Dermis microvascular lymphatic vessel endothelial cell (primary cell): Measurements from ENCODE around the gene UNKL. TPM values are rescaled to one million over a fixed set of nuclear protein-coding genes. Genes with fewer than 3 reads are reported as not detected.
"Not testable (repeated sequence)": the region's sequence is repeated elsewhere in the genome, so short reads cannot be mapped to it uniquely, and the experiment has no call there.

Experiments used
- DNase-seq, 2 donors: peaks; one replicate each; pipeline versions ENCODE4 v3.0.0 to v3.0.0-alpha.2; 2010; ENCODE audit warnings: low read depth in 2 of 2
- total RNA-seq: library from RNA; depleted of rRNA; stranded (reverse); fragments of >200 nt; gene quantifications from 2 replicates; pipeline ENCODE4 v1.2.1, GENCODE V29; 2014

UNKL gene
- total RNA-seq, 1 donor from 2014 or later, result 5.3 TPM

DNA sequence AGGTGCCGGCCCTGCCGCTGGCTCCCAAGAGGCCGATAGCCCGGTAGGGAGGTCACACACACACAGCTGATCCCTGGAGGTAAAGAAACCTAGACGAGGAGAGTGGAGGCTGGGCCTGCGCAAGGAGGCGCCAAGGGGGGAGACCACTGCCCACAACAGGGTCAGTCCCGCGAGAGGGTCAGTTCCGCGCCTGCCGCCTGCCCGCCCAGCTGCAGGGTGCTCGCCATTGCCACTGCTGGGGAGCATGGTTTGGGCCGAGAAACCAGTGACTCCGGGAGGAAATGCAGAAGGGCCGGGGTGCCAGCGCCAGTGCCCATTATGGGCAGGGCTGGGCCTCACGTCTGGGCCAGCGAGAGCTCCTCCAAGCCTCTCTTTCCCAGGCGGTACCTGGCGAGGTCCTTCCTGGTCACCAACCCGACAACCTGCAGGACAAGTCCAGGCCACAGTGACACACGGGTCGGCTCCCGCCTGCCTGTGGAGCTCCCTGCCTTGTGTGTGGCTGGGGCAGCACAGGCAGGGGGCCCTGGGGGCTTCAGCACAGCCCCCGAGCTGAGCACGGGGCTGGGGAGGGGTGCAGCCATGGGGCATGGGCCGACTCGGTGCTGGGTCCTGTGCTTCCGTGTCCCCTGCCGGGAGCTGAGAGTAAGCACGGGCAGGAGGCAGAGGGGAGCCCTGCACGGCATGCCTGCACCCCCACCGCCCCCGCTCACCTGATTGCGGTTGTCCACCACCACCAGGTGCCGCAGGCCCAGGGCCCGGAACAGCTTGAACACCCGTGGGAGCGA, 32.0 kb upstream of the UNKL start:
- no peak for DNase-seq

DNA sequence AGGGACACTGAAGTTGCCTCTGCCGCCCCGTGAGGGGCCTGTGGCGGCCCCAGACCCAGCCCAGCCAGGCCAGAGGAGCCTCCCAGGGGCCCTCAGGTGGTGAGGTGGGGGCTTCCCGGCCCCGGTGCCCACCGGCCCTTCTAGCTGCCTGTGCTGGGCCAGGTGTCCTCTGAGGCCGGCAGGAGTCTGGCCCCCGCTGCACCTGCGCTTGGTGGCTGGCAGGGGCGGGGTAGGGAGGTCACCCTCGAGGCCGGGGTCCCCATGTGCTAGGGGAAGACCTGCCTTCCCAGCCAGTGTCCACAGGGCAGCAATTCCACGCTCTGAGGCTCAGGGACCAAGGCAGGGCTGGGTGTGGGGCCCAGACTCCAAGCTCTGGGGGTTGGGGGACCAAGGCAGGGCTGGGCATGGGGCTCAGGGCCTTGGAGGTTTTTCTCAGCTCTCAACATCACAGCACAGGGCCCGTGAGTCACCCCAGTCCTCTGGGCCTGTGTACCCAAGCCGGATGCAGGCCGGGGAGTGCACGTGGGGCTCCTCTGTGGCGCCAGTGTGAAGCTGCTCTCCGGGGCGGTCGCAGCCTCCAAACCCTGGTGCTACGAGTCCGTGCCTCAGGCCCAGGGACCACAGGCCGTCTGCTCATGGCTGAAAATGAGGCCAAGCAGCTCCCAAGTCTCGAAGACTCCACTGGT, 31.2 kb upstream of the UNKL start:
- DNase-seq, result no peak

DNA sequence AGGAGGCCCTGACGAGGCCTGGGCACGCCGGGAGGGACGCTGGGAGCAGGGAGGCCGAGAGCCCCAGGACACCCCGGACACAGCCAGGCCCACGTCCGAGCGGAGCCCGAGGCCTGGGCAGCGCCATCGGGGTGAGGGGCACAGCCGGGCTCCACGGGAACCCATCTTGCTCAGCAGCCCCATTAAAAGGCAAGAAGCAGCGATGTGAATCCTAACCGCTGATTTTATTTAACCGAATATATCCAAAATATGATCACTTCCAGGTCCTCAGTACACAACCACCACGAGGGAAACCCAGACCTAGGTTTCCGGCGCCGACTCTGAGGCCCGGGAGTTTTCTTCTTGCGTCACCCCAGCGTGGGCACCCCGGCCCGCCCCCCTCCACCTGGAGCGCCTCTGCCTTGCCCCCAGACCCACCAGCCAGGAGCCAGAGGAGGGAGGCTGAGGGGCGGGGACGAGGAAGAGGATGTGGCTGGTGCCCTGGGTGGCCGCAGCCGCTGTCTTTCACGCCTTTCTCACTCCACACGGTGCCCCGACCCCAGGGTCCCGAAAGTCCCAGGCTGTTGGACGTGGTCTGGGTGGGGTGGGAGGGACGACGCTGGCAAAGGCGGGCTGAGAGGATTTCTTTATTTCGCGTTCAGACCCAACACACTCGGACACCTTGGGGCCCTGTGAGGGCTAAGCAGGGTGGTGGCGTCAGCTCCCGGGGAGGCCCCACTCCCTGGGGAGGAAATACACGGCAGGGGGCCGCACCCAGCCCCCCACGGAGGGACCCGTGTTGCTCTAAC, 30.4 kb upstream of the UNKL start:
- DNase-seq, result no peak

DNA sequence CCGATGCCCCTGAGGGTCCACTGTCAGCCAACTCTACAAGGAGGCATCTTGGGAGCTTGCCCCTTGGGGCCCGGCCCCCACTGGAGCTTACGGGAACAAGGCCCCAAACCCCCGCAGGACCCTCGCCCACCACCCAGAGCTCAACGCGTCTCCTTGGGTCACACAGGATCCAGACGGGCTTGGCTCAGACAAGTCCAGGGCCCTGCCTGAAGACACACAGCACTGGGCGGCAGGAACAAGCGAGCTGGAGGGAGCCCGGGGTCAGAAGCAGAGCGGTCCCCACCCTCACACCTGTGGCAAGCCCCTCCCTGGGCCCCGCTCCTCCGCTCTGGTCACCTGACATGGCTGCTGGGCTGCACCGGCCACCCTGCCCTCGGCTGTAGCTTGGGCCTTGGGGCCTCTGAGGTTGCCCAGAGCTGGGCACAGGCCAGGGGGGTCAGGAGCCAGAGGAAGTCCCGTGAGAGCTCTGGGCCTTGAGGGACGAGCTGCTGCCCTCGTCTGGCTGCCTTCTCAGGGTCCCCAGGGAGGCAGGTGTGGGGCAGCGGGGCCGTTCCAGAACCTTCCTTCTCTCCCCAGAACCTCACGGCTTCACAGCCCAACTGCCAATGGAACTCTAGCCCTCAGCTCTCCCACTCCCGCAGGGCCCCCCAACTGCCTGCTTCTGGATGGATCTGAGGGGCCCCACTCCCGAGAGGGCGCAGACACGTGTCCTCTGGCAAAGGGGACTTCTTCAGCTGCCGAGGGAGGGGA, 29.7 kb upstream of the UNKL start, which contains the start of gene CCDC154:
TSS of gene CCDC154 (minus strand) at position 577 of the 750 bp plus-strand sequence. CDS start at position 343, 234 bp downstream.
- DNase-seq, result no peak

DNA sequence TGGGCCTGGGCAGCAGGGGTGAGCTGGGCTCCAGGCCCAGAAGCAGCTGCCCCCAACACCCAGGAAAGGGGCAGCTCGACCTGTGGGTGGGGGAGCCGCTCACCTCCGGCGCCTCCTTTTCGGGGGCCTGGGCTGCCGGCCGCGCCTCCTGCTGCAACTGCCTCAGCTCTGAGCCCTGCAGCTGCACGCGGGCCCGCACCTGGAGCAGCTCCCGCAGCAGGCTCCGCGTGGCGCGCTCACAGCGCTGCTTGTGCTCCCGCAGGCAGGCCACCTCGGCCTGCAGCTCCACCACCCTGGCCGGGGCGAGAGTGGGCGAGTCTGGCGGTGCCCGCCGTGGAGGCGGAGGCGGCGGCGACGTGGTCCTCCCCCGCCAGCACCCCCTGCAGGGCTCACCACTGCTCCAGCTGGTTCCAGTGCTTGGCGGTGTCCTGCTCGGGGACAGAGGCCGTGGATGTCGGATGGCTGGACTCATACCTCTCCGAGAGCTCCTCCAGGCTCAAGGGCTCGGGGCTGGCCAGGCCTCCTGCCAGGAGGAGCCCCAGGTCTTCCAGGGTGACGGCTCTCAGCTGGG, 29.0 kb upstream of the UNKL start:
- DNase-seq, result no peak

DNA sequence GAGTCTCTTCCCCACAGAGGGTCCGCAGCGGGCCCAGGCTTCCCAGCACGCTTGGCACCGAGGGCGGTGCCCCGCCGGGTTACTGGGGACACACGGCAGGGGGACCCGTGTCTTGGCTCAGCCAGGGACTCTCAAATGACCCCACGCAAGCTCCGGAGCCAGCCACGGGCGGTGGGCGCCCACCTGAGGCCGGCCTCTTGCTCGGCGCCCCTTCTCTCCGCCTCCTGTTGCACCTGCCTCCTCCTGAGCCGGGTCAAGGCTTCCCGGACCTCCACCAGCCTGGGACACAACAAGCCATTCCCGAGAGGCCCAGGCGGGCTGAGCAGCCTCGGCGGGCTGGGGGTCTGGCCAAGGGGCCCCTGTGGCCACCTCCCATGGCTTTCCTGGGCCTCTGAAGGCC, 28.2 kb upstream of the UNKL start:
- no peak for DNase-seq

DNA sequence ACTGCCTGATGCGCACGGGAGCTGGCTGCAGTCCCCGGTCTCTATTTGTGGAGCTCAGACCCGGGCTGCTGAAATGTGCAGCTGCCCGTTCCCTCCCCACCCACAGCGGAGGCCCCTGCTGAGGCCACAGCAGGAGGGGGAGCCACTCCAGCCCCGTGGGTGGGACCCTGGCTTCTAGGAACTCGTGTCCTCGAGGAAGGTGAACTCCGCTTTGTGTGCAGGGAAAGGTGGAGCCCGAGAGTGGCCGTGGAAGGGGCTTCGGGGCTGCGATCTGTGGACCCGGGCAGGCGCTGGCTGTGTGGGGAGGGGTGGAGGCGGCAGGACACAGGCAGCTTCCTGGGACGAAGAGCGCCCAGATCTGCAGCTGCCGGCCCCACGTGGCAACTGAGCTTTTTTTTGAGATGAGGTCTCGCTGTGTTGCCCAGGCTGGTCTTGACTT, 26.9 kb upstream of the UNKL start:
- no peak for DNase-seq

DNA sequence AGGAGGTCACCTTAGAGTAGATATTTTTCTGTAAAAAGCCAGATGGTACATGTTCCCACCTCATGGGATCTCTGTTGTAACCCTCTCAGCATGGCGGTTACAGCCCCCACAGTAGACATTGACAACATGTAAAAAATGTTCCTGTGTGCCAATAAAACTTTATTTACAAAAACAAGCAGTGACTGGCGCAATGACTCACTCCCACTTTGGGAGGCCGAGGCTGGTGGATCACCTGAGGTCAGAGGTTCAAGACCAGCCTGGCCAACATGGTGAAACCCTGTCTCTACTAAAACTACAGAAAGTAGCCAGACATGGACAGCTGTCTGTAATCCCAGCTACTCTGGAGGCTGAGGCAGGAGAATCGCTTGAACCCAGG, 25.2 kb upstream of the UNKL start:
- DNase-seq, result not testable (repeated sequence)

DNA sequence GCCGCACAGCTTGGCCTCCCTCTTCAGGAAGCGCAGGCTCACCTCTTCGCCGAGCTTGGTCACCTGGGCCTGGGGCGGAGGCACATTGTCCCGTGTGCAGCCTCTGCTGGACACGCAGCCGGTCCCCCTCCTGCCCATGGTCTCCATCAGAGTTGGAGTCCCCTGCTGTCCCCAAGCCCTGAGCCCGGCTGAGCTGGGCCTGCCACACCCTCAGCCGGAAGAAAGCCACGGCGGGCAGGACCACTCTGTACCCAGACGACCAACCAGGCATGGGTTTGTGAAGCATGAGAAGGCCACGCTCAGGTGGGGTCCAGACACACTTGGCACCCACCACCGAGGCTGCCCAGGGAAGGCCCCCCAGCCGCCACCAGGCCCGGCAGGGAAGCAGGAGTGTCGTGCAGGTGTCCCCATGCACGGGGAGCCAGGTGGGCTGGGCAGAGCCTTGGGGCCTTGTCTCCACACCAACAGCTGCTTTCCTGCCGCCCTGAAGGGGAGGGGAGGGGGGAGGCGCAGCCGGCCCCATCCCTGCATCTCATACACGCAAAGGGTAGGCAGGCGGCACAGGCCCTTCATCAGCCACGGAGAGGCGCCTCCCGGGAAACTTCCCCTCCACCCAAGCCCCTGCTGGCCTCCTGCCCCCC, 24.7 kb upstream of the UNKL start:
- no peak for DNase-seq

DNA sequence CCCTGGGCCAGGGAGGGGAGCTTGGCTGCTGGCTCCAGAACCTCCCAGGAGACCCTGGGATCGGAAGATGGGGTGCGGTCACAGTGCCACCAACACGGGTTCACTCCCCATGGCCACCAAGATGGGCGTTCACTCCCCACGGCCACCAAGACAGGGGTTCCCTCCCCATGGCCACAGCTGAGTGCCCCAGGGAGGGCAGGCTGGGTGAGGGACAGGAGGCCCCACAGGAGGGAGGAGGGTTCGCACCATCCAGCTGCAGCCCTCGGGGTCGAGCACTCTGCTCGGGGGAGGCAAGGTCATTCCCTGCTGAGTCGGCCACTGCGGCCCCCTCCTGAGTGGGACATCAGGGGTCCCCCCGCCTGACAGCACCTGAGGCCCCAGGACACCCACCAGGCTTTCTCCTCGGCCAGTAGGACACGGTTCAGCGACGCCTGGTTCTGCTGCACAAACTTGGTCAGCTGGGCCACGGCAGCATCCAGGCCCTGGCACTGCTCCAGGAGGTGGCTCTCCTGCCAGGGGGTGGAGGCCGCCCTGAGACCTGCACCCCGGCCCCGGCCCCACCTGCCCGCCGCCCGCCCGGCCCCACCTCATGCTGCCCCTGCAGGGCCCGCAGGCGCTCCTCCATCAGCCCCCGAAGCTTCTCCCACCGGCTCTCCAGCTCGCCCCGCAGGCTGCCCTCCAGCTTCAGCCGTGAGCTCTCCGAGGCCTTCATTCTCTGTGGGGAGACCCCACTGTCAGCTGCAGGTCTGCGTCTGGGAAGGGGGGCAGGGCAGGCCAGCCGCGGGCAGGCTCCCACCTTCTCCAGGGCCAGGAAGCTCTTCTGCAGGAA, 23.9 kb upstream of the UNKL start:
- DNase-seq, result no peak

DNA sequence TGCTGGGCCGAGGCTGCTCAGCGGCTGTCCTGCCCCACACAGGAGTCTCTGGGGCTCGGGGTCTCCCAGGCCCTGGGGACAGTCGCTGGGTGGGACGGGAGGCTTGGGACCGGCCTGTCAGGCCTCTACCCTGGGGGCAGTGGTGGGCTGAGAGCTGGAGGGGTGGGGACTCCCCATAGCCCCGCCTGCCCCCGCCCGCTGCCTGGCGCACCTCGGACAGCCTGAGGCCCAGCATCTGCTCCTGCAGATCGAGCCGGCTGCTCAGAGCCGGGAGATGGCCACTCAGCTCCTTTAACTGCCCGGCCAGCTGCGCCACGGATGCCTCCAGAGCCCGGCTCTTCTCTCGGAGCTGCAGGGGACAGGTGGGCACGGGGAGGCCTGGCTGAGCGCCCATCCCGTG, 23.1 kb upstream of the UNKL start:
- no peak for DNase-seq

DNA sequence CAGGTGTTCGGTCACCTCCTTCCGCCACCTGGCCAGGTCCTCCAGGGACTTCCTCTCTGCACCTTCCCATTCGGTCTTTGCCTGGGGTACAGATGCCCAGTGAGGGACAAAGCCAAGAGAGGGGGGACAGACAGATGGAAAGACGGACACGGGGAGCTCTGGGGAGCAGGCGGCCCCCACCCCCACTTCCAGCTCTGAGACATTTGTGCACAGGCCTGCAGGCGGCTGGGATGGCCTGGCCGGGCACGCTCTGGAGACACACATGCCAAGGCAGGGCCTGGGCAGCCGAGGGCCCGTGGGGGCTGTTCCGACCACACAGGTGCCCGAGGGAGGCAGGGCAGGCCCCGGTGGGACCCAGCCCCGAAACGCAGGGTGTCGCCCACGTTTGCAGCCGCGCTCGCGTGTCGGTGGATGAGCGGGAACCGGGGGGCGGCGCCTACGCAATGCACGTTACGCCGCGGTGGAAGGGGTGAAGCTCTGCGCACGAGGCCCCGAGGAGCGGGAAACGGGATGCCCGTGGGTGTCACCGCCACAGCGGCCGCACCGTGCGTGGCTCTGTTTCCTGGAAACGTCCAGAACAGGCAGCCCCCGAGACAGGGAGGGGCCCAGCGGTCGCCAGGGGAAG, 22.3 kb upstream of the UNKL start:
- DNase-seq, result no peak

DNA sequence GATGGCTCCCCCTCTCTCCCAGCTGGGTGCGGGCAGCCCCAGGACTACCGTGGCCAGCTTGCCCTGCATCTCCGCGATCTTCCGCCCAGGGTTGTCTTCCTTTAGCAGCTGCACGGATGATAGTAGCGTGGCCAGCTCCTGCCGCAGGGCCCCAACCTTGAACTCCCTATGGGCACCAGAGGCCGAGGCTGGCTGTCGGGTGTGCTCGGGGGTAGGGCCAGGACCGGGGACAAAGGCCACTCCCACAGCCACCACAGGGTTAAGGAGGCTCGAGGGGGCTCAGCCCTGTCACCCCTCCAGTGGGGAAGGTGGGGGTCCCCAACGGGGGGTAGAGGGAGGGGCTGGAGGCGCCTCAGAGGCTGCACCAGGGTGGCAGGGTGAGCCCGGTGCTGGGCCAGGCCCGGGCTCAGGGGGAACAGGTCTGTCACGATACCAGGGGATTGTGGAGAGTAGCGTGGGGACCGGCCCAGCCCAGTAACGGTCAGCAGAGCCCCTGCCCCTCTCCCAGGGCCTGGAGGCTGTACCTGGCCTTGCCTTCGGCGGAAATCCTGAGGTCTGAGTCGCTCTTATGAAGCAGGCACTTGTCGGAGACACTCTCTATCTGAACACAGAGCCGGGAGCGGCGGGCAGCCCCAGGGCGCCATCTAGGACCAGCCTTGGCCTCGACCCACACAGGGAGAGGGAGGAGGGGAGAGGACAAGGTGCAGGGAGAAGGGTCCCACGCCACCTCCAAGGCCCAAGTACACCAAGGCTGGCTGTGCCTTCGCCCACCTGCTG, 21.6 kb upstream of the UNKL start:
- DNase-seq, result no peak

DNA sequence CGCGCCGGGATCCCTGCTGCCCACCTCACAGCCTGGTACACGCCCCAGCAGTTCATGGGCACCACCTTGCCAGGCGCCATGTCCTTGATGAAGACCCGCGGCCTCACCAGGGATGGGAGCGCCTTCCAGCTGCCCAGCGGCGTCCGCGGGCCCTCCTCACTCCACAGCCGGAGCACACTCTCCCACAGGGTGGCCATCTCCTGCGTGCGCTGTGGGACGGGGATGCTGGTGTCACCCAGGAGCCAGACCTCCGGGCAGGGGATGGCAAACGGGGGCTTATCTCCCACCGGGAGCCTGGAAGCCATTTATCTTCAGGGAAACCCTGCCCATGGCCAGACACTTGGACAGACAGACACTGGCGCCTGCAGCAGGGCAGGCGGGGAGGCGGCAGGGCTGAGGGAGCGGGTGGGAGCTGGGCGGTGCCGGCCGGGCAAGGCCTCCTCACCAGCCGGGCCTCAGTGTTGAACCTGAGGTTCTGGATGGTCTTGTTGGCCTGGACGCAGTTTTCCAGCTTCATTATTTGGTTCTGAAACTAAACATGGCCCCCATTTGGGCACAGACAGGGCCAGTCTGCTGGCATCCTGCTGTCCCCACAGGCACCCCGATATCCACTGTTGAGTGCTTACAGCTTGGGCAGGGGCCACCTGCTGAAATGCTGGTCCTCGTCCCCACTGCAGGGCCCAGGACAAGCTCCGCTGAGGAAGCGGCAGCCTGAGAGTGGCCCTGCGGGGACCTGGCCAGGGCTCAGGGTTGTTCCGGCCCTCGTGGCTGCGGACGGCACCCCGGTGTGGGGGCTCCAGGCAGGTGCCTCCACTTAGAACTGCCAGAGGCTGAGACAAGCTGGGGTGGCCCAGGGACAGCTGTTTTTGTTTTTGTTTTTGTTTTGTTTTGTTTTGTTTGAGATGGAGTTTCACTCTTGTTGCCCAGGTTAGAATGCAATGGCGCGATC, 20.4 kb upstream of the UNKL start:
- DNase-seq, result no peak

DNA sequence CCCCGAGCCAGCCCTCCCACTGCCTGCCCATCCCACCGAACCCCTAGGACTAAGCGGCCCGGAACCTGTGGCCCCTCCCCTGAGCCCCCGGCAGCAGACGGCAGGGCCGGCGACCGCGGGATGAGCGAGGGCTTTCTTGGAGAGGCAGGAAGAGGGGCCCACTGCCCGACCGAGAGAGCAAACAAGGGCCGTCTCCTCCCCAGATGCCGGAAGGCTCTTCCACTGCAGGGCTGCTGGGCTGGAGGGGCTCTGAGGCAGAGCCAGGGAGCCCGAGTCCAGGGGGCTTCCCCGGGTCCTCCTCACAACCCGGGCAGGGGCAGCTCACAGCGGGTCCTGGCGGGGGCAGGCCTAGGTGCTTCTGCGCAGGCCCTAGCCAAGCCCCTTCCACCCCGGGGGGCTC, 19.3 kb upstream of the UNKL start:
- DNase-seq, result no peak

DNA sequence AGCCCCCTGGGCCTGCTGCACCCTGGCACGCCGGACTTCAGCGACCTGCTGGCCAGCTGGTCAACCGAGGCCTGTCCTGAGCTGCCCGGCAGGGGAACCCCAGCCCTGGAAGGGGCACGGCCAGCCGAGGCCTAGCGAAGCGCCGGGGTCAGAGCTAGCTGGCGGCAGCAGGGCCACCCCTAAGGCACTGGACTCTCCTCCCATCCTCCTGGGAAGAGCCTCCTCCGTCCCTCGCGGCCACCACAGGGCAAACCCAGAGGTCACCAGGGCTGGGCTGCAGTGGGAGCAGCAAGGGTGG, 18.7 kb upstream of the UNKL start:
- no peak for DNase-seq

DNA sequence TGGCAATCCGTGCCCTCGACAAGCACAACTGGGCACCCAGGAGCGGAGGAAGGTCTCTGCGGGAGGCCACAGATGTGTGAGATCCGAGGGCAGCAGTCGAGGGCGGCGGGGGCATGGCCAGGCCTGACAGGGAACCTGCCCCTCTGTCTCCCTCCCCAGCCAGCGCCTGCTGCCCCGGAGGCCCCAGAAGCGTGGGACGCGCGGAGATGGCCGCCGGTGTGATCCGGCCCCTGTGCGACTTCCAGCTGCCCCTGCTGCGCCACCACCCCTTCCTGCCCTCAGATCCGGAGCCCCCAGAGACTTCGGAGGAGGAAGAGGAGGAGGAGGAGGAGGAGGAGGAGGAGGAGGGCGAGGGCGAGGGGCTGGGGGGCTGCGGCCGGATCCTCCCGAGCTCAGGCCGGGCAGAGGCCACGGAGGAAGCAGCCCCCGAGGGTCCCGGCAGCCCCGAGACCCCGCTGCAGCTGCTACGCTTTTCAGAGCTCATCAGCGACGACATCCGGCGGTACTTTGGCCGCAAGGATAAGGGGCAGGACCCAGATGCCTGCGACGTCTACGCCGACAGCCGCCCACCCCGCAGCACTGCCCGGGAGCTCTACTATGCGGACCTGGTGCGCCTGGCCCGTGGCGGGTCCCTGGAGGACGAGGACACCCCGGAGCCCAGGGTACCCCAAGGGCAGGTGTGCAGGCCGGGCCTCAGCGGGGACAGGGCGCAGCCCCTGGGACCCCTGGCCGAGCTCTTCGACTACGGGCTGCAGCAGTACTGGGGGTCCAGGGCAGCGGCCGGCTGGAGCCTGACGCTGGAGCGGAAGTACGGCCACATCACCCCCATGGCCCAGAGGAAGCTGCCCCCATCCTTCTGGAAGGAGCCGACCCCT, 18.1 kb upstream of the UNKL start:
- no peak for DNase-seq
